CD4-positive, alpha-beta T cell (primary cell): ENCODE results near the gene CCSER1. TPM values are rescaled to one million over a fixed set of nuclear protein-coding genes. Genes with fewer than 3 reads are reported as not detected.

Source experiments
- ATAC-seq: fragments of 200-7000 bp; cut with Tn5 transposase; one replicate; pipeline ENCODE4 v1.10.0; 2022; ENCODE audit warnings: mild to moderate bottlenecking; ENCODE audit not compliant: poor library complexity
- CTCF ChIA-PET: fragments of 350-600 bp; sonication (Branson Sonifier 250); formaldehyde crosslinking; loops from one replicate; lab custom pipeline; 2021; ENCODE audit warnings: antibody characterized with exemption, inconsistent platforms; lab: Charles Lee
- POLR2A ChIA-PET: fragments of 350-600 bp; sonication (Branson Sonifier 250); formaldehyde crosslinking; loops from one replicate; lab custom pipeline; 2021; ENCODE audit warnings: antibody characterized with exemption, inconsistent platforms; lab: Charles Lee
- DNase-seq, 14 experiments: peaks; one replicate each; pipeline ENCODE4 v3.0.0-alpha.2; 2013 to 2020; ENCODE audit warnings: mixed read lengths in 2 of 14
- H3K27ac ChIP-seq, 2 donors: one replicate each; pipeline versions ENCODE4 v1.5.1 to v1.7.0; 2013; ENCODE audit warnings: low read length in 2 of 2, low read depth in 1 of 2, mild to moderate bottlenecking in 1 of 2
- H3K27me3 ChIP-seq, 2 experiments: 1 replicate in 1 of 2; 2 replicates in 1 of 2; pipeline versions ENCODE4 v1.6.1 to v1.7.0; 2013; ENCODE audit warnings: low read length in 2 of 2, control low read depth in 1 of 2, mild to moderate bottlenecking in 1 of 2, moderate library complexity in 1 of 2; ENCODE audit not compliant: insufficient read depth in 2 of 2, control insufficient read depth in 1 of 2
- H3K36me3 ChIP-seq: one replicate; pipeline ENCODE4 v1.6.1; 2013; ENCODE audit warnings: low read length, control low read depth; ENCODE audit not compliant: insufficient read depth
- H3K4me1 ChIP-seq: one replicate; pipeline ENCODE4 v1.6.1; 2013; ENCODE audit warnings: low read length, control low read depth; ENCODE audit not compliant: insufficient read depth
- H3K4me3 ChIP-seq: one replicate; pipeline ENCODE4 v1.5.1; 2013; ENCODE audit warnings: mild to moderate bottlenecking, low read length, moderate library complexity
- H3K9me3 ChIP-seq, 2 experiments: 1 replicate in 1 of 2; 2 replicates in 1 of 2; pipeline versions ENCODE4 v1.6.1 to v1.7.0; 2013; ENCODE audit warnings: low read length in 2 of 2, mild to moderate bottlenecking in 2 of 2, control low read depth in 1 of 2, moderate library complexity in 1 of 2; ENCODE audit not compliant: control insufficient read depth in 1 of 2, insufficient read depth in 1 of 2
- H3K27ac Mint-ChIP-seq: one replicate; pipeline ENCODE4 v1.8.0; 2020; ENCODE audit warnings: mixed read lengths
- H3K27me3 Mint-ChIP-seq: one replicate; pipeline ENCODE4 v1.8.0; 2021; ENCODE audit warnings: mixed read lengths
- H3K36me3 Mint-ChIP-seq: one replicate; pipeline ENCODE4 v1.8.0; 2021; ENCODE audit warnings: low read depth, mixed read lengths
- H3K4me1 Mint-ChIP-seq: one replicate; pipeline ENCODE4 v1.8.0; 2021; ENCODE audit warnings: low read depth, mixed read lengths
- H3K4me3 Mint-ChIP-seq: one replicate; pipeline ENCODE4 v1.8.0; 2020; ENCODE audit warnings: mild to moderate bottlenecking, mixed read lengths
- H3K9me3 Mint-ChIP-seq: one replicate; pipeline ENCODE4 v1.8.0; 2020; ENCODE audit warnings: mixed read lengths
- intact Hi-C, 2 experiments: fragments of 100-400 bp; cut with DNase I in 1 of 2; cut with micrococcal nuclease in 1 of 2; formaldehyde crosslinking; loops; one replicate each; pipeline versions ENCODE4 v1.15.1 to v1.9.0; 2023 to 2025; cut with DNase I, micrococcal nuclease
- total RNA-seq, 174 experiments: library from RNA in 2 of 174; stranded (reverse) in 2 of 174; gene quantifications; one replicate each; pipeline ENCODE4 v1.2.3 and lab custom pipeline; 2021 to 2026
- TF ChIP-seq, protein P1 (sequence below): fragments of 200-600 bp; IDR thresholded peaks from one replicate; pipeline ENCODE4 v1.8.0; 2022; ENCODE audit warnings: antibody characterized with exemption, mild to moderate bottlenecking

The CCSER1 gene
- total RNA-seq, 2 experiments from 2014 or later, result 0.36 to 0.71 TPM

DNA sequence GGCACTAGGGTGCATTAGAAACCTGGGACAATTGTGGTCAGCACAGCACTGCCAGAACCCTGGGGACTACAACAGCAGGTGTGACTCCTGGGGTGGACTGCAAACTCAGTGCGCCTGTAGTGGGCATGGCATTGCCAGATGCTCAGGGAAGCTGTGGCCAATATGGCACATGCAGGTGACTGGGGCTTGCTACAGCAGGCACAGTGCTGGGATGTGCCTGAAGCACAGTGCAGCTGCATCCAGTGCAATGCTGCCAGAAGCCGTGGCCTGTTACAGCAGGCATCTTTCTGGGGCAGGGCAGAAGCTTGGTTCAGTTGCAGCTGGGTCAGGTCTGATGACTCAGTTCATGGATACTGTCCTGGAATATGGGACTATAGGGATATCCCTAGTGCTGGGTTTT, 445.8 kb downstream of the CCSER1 start:
- Mint-ChIP-seq H3K4me3 (no peak overlapping the region), H3K27ac (no peak overlapping the region), H3K36me3 (no peaks in the 10 kb centered on the region), H3K4me1 (no peaks in the 10 kb centered on the region), H3K9me3 (peaks cover 3% of the 10 kb centered on the region), H3K27me3 (no peaks in the 10 kb centered on the region)
- no peaks in the 10 kb centered on the region for H3K4me1 ChIP-seq
- CTCF ChIA-PET, result no interaction called here
- POLR2A ChIA-PET, result no interaction called here
- H3K36me3 ChIP-seq, result no peaks in the 10 kb centered on the region
- no peak for DNase-seq
- no peak overlapping the region for H3K4me3 ChIP-seq
- TF ChIP-seq, protein P1, sequence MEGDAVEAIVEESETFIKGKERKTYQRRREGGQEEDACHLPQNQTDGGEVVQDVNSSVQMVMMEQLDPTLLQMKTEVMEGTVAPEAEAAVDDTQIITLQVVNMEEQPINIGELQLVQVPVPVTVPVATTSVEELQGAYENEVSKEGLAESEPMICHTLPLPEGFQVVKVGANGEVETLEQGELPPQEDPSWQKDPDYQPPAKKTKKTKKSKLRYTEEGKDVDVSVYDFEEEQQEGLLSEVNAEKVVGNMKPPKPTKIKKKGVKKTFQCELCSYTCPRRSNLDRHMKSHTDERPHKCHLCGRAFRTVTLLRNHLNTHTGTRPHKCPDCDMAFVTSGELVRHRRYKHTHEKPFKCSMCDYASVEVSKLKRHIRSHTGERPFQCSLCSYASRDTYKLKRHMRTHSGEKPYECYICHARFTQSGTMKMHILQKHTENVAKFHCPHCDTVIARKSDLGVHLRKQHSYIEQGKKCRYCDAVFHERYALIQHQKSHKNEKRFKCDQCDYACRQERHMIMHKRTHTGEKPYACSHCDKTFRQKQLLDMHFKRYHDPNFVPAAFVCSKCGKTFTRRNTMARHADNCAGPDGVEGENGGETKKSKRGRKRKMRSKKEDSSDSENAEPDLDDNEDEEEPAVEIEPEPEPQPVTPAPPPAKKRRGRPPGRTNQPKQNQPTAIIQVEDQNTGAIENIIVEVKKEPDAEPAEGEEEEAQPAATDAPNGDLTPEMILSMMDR, result no peak
- H3K9me3 ChIP-seq, result peaks cover 0 to 12% of the 10 kb centered on the region in 2 experiments
- no peak overlapping the region for H3K27ac ChIP-seq
- no peaks in the 10 kb centered on the region for H3K27me3 ChIP-seq
- intact Hi-C loops, result no loop called here
- no peak for ATAC-seq

DNA sequence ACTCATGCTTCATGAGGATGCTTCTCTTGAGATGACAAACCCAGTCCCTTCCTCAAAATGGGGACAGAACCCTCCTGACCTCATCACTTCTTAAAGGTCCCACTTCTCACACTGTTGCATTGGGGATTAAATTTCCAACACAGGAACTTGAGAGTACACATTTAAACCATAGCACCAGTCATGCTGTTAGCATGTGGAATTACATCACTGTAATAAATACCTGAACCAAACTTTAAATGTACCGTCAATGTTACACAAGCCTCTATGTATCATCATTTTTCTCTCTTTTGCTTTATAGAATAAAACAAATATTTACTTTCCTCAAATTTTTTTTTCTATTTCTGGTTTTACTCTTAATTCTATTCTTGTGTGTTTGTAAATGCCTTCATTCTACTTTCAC, 448.2 kb downstream of the CCSER1 start:
- H3K27me3 Mint-ChIP-seq, result no peaks in the 10 kb centered on the region
- peaks cover 3% of the 10 kb centered on the region for H3K9me3 Mint-ChIP-seq
- ATAC-seq (no peak), DNase-seq (no peak)
- ChIA-PET CTCF (no interaction called here), POLR2A (no interaction called here)
- Histone ChIP-seq H3K4me3 (no peak overlapping the region), H3K4me1 (no peaks in the 10 kb centered on the region), H3K9me3 (peaks cover 0 to under 1% of the 10 kb centered on the region in 2 experiments), H3K36me3 (no peaks in the 10 kb centered on the region), H3K27me3 (no peaks in the 10 kb centered on the region), H3K27ac (no peak overlapping the region)
- H3K4me3 Mint-ChIP-seq, result no peak overlapping the region
- no peak overlapping the region for H3K27ac Mint-ChIP-seq
- H3K36me3 Mint-ChIP-seq, result no peaks in the 10 kb centered on the region
- TF ChIP-seq, protein P1, result no peak
- intact Hi-C loops, result no loop called here
- no peaks in the 10 kb centered on the region for H3K4me1 Mint-ChIP-seq

DNA sequence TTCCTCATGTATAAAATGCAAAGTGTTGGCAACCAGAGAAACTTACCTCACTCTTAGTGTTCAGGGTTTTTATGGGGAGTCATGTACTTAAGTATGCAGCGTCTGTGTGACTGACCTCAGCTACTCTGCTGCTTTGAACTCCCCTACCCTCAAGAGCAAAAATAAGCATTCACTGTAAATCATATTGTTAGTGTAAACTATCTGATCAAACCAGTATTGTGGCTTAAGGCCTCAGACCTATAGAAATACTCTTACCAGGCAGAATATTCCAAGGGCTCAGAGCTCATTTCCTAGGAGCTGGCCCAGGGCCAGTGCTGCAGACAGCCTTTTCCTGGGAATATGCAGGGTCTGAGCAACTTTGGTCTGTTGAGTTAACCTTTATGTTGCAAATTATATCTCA, 453.1 kb downstream of the CCSER1 start:
- Histone ChIP-seq H3K9me3 (no peaks in the 10 kb centered on the region), H3K36me3 (no peaks in the 10 kb centered on the region), H3K27me3 (no peaks in the 10 kb centered on the region), H3K4me3 (no peak overlapping the region), H3K4me1 (no peaks in the 10 kb centered on the region), H3K27ac (no peak overlapping the region)
- no peak overlapping the region for H3K4me3 Mint-ChIP-seq
- ChIA-PET POLR2A (no interaction called here), CTCF (no interaction called here)
- no peaks in the 10 kb centered on the region for H3K36me3 Mint-ChIP-seq
- TF ChIP-seq, protein P1, result no peak
- no peaks in the 10 kb centered on the region for H3K4me1 Mint-ChIP-seq
- no peaks in the 10 kb centered on the region for H3K27me3 Mint-ChIP-seq
- intact Hi-C loops, result no loop called here
- ATAC-seq, result no peak
- H3K9me3 Mint-ChIP-seq, result peaks cover 3% of the 10 kb centered on the region
- DNase-seq, result no peak
- no peak overlapping the region for H3K27ac Mint-ChIP-seq
